Measurements from ENCODE around the gene ANKRD28. TPM values are rescaled to one million over a fixed set of nuclear protein-coding genes. Genes with fewer than 3 reads are reported as not detected.

ANKRD28 gene
- total and polyA plus RNA-seq, 2 of the 13 experiments (the other 11 are each of a cell fraction or from before 2014, with no cell fraction given) = 21.0 to 28.9 TPM

DNA sequence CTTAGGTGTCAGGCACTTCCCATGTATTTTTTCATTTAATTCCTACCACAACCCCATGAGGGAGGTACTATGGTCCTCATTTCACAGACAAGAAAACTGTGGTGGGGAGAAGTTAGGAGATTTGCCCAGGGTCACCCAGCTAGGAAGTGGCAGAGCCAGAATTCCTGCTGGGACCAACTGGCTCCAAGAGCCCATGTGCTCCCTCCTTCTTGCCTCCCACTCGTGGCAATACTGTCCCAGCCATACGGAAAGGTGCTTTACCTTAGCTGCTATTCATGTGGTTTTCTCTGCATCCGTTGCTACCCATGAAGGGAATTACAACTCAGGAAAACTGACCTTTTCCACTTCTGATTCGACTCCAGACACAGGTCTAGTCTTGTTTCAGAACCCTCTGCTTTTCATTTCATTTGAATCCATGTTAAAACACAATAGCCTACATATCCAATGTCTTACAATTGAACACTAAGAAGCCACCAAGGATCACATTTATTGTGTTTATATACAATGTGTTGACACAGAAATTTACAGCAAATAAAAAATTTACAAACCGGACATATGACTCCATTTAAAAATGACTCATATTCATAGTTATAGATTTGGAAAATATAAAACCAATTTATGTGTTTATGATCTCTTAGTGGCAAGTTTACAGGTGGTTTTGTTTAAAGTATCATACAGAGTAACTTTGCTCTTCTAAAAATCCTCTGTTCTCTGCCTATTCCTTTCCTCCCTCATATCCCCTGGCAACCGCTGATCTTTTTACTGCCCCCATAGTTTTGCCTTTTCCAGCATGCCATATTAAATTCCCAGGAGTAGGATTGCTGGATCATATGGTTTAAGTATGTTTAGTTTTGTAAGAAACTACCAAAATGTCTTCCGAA lies 137.5 kb downstream of the ANKRD28 start:
- no peaks in the 10 kb centered on the region for H3K4me1 ChIP-seq (ENCODE audit: insufficient read depth, low read length)
- no peak for FAIRE-seq
- H4K20me1 ChIP-seq (ENCODE audit: insufficient read depth, low read length) = no peaks in the 10 kb centered on the region
- TF ChIP-seq ZNF597 (CRISPR knock-in tag; IDR thresholded peaks at IDR 0.05) = no peak
- no peak for TF ChIP-seq RNF2 (conservative IDR thresholded peaks at IDR 0.05; ENCODE audit: low read depth)
- TF ChIP-seq MTA3 (CRISPR knock-in tag; IDR thresholded peaks at IDR 0.05) = no peak
- TF ChIP-seq ZNF44 (CRISPR knock-in tag; IDR thresholded peaks at IDR 0.05) = no peak
- TF ChIP-seq CENPX (CRISPR knock-in tag; IDR thresholded peaks at IDR 0.05) = no peak
- no peak for TF ChIP-seq GATA4 (IDR thresholded peaks at IDR 0.05; ENCODE audit: borderline replicate concordance, low read depth)
- no peak for TF ChIP-seq ZNF101 (CRISPR knock-in tag; IDR thresholded peaks at IDR 0.05; ENCODE audit: borderline replicate concordance, low read depth)
- no peak for TF ChIP-seq ZNF737 (CRISPR knock-in tag; IDR thresholded peaks at IDR 0.05; ENCODE audit: borderline replicate concordance)
- BruUV-seq (replicated peaks) = no TSS peak
- ChIA-PET POLR2A (no interaction called here), CTCF (ENCODE audit: low intra/inter-chr PET ratio, low total read pairs) (no interaction called here)
- no peaks in the 10 kb centered on the region for H3K27me3 ChIP-seq (ENCODE audit: control insufficient read depth in 1 of 2, insufficient read depth in 2 of 2, low read length in 2 of 2)
- H3K9me3 ChIP-seq (ENCODE audit: low read length) = peaks cover 12% of the 10 kb centered on the region
- H3K27ac ChIP-seq (ENCODE audit: extremely low read length, insufficient read depth, low read length) = no peak overlapping the region
- intact Hi-C loops (cut with micrococcal nuclease; ENCODE audit: unreplicated experiment) = no loop called here
- ATAC-seq = no peak; the same call in 2 of the 3 replicates
- no peak overlapping the region for H3K4me3 ChIP-seq (replicated peaks in 1 of 3; ENCODE audit: insufficient read depth in 1 of 3, low read depth in 2 of 3, low read length in 3 of 3)
- H3K9ac ChIP-seq (ENCODE audit: insufficient read depth, low read depth, low read length) = no peak overlapping the region
- no peaks in the 10 kb centered on the region for H3K79me2 ChIP-seq (ENCODE audit: insufficient read depth, low read length)
- no peak for DNase-seq (ENCODE audit: low spot score)
- no peak overlapping the region for H3K4me2 ChIP-seq (ENCODE audit: low read depth, low read length)
- H3K36me3 ChIP-seq (replicated peaks in 1 of 2; ENCODE audit: control insufficient read depth in 1 of 2, insufficient read depth in 2 of 2, low read length in 2 of 2) = no peaks in the 10 kb centered on the region
- in situ Hi-C loops (cut with HindIII; ENCODE audit: extremely low pct_ligation_motif_present, low pct_unique_long_range_greater_than_20kb) = no loop called here
- 48% methylated on average over 7 of the region's 7 CpGs for WGBS (ENCODE audit: low lambda C conversion rate)
- no peak overlapping the region for H2AFZ ChIP-seq (ENCODE audit: low read length)

All from HepG2 (cell line).